SIG-M5 treated with dmso at 0.1 percent for 504 hours (cell line): ENCODE data around the gene MCEE.
A peak's percentile ranks its signal among the peaks of the same experiment; 100 is the strongest.
"Not testable (repeated sequence)": the region's sequence is repeated elsewhere in the genome, so short reads cannot be mapped to it uniquely, and the experiment has no call there.

Experiments used
- DNase-seq: peaks from one replicate; lab custom pipeline; 2025; ENCODE audit not compliant: unreplicated experiment; lab: John Stamatoyannopoulos, UW

The MCEE gene

DNA sequence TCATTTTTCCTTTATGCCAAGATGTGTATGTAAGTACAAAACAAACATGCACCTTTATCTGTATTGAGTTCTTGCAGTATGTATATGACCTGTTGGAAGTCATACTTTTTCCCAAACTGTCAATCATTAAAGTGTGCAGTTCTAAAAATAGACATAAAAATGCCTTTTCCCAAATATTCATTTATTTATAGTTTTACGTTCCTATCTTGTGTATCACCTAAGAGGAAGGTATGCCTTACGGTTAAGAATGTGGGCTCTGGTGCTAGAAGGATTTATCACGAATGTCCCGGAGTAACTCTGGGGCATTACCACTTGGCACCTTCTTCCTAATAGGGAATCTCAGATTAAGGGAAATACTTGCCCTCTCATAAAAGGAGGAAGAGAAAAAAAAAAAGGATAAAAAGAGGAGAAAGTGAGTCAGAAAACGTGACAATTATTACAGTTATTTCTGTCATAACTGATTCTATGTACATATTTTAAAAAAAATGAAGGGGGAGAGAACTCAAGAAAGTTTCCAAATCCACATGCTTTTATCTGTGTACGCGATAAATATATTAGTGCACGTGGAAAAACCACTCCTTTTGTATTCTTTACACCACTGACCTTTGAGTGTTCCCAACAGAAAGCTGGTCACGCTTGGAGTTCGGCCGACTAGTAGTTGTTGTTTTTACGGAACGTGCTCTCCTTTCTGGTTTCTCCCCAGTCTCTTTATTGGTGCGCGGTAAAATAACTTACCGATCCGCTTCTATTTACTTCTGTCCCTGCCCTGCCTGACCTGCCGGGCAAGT lies 721 bp downstream of the MCEE start:
- peak; percentile 66 for DNase-seq

- DNase-seq: no peak
Observed at GRCh38 chr2:71126957-71127356, 3.1 kb downstream of the MCEE start.

- no peak for DNase-seq
Observed at GRCh38 chr2:71125506-71126294, 4.3 kb downstream of the MCEE start.

DNA sequence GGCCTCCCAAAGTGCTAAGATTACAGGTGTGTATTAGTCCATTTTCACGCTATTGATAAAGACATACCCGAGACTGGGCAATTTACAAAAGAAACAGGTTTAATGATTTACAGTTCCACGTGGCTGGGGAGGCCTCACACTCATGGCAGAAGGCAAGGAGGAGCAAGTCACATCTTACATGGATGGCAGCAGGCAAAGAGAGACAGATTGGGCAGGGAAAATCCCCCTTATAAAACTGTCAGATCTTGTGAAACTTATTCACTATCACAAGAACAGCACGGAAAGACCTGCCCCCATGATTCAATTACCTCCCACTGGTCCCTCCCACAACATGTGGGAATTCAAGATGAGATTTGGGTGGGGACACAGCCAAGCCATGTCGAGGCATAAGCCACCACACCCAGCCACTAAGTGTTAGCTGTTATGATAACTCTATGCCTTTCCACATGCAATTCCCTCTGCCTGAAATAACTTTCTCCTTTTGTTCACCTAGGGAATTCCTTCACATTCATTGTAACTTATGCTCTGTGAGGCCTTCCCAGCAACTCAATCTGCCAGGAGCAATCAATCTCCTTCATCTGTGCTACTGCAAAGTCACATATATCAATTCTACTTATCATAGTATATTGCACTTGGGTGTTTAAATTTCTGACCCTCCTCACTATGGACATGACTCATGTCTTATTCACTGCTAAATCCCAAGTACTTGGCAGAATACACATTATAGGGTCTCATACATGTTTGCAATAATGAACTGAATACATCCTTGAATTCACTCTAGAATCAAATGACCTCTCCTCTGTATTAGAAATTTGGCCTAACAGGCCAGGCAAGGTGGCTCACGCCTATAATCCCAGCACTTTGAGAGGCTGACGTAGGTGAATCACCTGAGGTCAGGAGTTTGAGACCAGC lies 7.4 kb downstream of the MCEE start:
- no peak for DNase-seq

- DNase-seq: no peak
Observed at GRCh38 chr2:71121479-71121878, 8.6 kb downstream of the MCEE start.

- DNase-seq: no peak
Observed at GRCh38 chr2:71120195-71120594, 9.8 kb downstream of the MCEE start.

DNA sequence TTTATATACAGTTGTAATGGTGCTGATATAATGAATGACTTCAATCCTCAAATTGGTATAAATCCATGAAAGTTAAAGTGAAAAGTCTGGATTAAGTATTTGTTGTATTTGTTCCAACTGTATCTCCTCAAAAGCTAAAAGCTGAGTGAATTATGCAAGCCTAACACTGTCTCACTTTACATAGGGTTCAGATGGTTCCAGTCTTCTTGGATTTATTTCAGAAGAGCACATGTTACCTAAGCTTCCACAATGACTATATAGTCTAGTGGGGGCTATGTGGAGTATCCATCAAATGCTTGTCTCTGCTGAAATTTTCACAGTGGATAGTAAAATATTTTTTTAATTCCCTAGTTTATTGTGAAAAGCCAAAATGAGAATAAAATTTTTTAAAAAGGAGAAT lies 13.0 kb downstream of the MCEE start:
- DNase-seq: no peak

DNA sequence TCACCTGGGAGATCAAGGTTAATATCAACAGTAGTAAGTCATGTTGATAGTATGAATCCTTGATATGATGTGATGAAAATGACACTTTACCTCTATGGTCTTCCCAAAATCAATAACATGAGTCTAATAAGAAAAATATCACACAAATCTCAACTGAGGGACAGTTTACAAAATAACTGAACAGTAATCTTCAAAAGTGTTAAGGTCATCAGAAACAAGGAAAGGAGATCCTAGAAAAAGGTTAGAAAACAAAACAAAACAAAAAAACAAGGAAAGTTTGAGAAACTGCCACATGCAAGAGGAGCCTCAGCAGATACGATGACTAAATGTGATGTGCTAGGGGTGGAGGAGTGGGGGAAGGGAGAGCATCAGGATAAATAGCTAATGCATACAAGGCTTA lies 16.2 kb downstream of the MCEE start:
- DNase-seq: no peak

GRCh38 chr2:71108091-71108490 lies 21.9 kb downstream of the MCEE start:
- no peak for DNase-seq

DNA sequence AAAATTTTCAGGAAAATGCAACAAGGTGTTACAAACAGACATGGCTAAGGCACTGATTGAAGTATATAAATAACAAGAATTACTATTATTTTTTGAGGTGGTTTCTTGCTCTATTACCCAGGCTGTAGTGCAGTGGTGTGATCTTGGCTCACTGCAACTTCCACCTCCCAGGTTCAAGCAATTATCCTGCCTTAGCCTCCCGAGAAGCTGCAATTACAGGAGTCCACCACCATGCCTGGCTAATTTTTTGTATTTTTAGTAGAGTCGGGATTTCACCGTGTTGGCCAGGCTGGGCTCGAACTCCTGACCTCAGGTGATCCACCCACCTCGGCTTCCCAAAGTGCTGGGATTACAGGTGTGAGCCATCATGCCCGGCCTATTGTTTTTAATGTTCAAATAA lies 23.6 kb downstream of the MCEE start:
- not testable (repeated sequence) for DNase-seq

GRCh38 chr2:71103809-71104208 lies 26.2 kb downstream of the MCEE start:
- no peak for DNase-seq

DNA sequence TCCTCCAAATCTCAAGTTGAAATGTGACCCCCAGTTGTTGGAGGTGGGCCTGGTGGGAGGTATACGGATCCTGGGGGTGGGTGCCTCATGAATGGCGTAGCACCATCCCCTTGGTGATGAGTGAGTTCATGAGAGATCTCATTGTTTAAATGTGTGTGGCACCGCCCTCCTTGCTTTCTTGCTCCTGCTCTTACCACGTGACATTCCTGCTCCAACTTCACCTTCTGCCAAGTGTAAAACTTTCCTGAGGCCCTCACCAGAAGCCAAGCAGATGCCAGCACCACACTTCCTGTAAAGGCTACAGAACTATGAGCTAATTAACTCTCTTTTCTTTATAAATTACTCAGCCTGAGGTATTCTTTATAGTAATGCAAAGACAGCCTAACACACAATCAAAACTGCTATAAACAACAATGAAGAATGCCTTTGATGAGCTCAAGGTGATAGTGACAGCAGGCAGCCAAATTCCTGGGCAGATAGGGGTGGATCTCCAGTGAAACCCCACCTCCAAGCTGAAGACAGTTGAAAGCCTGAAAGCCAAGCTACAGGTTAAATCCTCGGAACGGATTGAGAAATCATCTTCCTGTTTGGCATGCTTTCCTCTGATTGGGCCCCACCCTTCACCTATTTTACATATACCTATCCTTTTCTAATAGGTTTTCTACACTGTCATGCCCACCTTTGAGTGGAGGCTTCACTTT lies 26.9 kb downstream of the MCEE start:
- DNase-seq: no peak

DNA sequence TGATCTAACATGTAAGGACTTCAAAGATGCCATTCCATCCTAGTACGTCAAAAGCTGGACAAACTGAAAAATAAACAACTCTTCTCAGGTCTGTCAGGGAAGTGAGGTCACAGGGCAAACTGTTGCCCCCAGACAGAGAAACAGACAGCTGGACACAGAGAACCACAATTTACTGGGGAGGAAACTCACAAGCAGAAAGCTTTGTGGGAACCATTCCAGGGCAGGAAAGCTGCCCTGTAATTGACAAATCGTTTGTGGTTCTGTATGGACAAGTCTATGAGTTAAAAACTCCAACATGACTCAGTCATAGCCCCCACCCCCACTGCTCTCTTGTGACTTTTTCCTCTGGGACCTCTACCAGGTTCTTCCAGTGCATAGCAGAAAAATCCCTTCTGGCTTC lies 28.4 kb downstream of the MCEE start:
- no peak for DNase-seq

DNA sequence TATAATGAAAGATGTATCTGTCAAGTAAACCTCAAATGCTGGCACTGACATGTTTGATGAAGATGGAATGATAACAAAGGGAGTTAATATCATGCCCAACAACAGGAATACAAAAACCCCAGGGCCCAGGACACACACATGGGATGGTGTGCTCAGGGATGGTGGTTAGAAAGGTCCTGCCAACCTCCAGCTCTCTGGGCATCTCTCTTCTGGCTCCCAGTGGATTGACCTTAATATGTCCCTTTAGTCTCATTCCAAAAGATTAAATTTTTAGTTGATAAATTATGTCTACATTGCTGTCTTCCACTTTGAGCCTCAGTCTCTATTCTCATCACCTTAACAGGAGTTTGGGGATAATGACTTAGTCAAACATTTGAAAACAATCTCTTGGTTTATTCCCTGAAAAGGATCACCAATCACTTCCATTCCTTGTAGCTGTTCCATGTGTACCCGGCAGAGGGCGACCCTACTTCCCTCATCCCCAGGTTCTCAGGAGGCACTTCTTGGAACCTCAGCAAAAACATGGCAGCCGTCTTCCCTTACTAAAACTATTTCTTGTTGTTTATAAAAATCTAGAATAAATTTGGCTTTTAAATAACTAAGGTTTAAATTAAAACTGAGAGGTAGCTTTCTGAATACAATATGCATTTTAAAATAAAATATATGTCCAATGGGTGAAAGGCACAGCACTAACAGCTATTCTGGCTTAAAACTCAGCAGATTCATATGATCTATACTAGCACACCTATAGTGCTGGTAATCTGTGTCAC lies 29.6 kb downstream of the MCEE start:
- peak; percentile 59 for DNase-seq

DNA sequence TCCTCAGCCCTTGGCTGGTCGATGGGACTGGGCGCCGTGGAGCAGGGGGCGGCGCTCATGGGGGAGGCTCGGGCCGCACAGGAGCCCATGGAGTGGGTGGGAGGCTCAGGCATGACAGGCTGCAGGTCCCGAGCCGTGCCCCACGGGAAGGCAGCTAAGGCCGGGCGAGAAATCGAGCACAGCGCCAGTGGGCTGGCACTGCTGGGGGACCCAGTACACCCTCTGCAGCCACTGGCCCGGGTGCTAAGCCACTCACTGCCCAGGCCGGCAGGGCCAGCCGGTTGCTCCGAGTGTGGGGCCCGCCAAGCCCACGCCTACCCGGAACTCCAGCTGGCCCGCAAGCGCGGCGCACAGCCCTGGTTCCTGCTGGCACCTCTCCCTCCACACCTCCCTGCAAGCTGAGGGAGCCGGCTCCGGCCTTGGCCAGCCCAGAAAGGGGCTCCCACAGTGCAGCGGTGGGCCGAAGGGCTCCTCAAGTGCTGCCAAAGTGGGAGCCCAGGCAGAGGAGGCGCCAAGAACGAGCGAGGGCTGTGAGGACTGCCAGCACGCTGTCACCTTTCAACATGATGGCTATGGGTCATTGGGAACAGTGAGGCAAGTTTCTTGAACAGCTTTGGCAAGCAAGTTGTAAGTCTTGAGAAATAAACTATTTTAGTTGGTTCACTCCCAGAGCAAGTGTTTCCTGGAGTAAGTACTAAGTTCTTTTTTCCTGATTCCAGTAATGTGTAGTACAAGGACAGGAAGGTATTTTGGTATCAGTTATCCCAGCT lies 37.4 kb downstream of the MCEE start:
- DNase-seq: not testable (repeated sequence)

GRCh38 chr2:71091808-71092207 lies 38.2 kb downstream of the MCEE start:
- DNase-seq: not testable (repeated sequence)

DNA sequence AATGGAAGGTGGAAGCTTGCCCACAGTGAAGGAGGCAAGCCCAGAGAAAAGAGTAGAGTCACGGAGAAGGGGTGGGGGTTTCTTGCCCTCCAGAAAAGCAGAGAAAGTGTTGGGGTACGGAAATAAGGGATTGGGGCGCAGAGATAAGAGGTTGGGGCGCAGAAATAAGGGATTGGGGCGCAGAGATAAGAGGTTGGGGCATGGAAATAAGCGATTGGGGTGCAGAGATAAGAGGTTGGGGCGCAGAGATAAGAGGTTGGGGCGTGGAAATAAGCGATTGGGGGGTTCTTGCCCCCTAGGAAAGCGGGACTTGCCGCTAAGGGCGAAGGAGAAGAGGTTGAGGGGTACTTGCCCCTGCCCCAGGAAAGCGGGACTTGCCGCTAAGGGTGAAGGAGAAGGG lies 40.6 kb downstream of the MCEE start:
- not testable (repeated sequence) for DNase-seq

DNA sequence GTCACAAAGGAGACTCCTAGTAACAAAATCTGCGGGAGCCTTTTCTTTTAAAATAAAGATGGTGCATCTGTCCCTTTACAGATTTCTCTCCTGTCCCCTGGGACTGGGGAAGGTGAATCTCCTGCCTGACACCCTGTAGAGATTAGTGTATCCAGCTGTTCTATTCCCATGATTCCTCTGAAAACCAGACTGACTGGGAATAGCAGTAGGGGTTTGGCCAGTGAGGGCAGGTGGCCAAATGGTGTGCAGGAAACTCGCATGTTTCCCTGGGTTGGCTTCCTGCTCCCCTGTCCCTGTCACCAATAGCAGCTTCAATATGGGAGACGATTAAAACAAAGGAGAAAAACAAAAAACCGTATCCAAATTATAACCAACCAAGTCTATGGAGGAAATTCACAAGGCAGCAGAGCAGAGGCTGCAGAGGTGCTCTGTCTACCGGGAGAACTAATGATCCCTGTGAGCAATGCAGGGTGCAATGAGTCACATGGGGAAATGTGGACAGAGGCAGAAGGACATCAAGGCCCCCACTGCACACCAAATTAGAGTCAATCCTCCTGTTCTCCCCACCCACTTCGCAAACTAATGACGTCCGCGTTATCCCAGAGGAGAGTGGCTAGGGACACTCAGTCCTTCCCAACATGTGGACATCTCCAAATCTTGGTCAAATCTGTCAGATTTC lies 44.6 kb downstream of the MCEE start:
- DNase-seq: not testable (repeated sequence)
